HG03280 (cell line): ENCODE results near the gene LPO.

Experiments
- ATAC-seq: cut with Tn5 transposase; IDR thresholded peaks from one replicate; pipeline ENCODE4 v1.9.1; 2021; ENCODE audit warnings: mild to moderate bottlenecking, moderate library complexity; ENCODE audit not compliant: unreplicated experiment

The LPO gene

DNA sequence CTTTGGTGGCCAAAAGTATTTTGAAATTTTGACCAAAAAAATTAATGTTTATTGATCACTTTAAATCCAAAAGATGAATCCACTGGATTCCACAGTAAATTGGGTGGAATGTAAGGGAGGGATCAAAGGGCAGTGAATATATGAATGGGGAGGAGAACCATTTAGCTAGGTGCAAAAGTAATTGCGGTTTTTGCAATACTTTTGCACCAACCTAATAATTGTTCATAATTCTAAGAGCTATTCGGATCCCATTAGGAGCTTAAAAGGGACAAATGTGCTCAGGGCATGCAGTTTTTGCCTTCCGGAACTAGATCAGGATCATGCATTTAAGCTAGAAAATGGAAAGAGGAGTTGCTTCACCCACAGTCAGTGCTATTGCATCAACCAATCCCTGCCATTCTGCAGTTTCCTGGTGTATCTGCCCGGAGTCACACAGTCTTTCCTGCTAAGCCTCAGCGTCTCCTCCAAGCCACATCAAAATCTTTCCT lies at the start of gene LPO:
Gene LPO (plus strand): TSS at position 438 of the 488 bp plus-strand sequence. CDS start 4,396 bp downstream, outside the sequence.
- no peak for ATAC-seq

- no peak for ATAC-seq
These were observed 48.8 kb upstream of the LPO start for GRCh38 chr17:58189436-58190146.

DNA sequence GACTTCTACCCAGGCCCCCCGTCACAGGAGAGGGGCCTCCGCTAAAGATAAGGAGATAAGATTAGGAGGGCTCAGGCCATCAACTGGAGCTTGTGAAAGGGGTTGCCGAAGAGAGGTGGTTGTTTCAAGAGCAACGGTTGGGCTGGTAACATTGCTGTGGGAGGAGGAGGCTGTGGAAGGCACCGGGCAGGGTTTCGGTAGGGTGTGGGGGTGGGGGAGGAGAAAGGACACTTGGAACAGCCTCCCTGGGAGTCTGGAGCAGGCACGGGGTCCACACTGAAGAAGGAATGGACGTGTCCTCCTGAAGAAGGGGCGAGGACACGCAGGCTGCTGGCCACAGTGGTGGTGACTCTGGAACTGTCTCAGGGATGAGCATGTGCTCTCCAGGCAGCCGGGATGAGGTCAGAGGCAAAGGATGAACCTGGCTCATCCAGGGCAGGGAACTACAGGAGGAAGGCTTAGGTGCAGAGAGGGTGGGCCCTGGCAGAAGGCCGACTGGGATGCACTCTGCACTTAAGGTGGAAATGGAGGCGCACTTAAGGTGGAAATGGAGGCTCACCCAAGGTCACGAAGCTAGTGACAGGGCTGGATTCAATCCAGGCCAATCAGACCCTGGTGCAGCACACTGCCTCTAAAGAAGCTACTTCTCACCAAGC lies 47.0 kb upstream of the LPO start:
- ATAC-seq, result no peak

GRCh38 chr17:58192612-58193011 lies 45.8 kb upstream of the LPO start, which contains the start of gene EPX:
Gene EPX, plus strand, starts transcription at chr17:58192726. Its CDS starts 121 bp downstream, at chr17:58192847.
- ATAC-seq, result no peak

DNA sequence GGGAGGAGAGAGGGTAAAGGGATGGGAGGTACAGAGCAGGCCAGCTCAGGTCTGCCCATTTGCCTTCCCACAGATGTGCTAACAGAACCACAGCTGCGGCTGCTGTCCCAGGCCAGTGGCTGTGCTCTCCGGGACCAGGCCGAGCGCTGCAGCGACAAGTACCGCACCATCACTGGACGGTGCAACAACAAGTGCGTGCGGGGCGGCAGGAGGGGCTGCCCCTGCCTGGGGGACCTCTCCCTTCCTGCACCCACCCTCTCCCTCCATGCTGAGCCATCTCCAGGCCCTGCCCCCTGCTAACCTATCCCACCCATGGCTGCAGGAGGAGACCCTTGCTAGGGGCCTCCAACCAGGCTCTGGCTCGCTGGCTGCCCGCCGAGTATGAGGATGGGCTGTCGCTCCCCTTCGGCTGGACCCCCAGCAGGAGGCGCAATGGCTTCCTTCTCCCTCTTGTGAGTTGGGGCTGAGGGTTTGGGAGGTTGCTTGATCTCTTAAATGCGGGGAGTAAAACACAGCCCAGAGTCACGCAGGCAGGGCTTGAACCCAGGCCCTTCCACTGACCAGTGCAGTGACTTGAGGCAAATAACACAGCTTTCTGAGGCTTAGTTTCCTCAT lies 44.6 kb upstream of the LPO start:
- ATAC-seq, result no peak

GRCh38 chr17:58195518-58196123 lies 42.8 kb upstream of the LPO start:
- ATAC-seq, result no peak

DNA sequence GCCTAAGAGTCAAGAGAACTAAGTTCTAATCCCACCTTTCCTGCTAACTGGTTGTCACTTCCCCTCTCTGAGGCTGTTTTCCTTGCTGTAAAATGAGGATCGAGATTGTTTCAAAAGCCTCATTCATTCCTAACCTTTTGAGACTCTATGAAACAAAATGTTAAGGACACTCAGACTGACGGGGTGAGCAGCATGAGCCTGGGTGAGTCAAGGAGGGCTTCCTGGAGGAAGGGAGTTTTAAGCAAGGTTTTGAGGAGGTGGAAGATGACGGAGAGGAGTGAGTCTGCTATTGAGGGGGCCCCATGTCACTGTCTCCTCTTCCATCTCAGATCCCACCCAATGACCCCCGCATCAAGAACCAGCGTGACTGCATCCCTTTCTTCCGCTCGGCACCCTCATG lies 41.8 kb upstream of the LPO start:
- no peak for ATAC-seq

DNA sequence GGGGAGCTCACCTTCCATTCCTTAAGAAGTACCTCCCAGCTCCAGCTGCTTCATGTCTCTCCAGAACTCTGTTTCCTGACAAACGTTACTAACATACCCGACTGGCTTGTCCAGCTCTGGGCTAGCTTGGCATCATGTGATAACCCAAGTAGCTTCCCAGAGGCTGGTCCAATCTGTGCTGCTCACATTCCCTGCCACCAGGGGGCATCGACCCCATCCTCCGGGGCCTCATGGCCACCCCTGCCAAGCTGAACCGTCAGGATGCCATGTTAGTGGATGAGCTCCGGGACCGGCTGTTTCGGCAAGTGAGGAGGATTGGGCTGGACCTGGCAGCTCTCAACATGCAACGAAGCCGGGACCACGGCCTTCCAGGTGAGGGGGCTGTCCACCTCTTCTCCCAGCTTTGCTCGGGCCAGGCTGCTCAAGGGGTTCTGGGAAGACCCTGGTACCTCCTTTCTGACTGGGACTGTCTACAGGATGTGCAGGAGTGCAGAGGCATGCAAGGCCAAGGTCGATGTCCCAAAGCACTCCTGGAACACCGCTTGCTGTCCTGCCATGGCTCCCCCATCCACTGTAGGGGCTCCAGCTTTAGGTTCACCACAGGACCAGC lies 38.3 kb upstream of the LPO start:
- no peak for ATAC-seq

- no peak for ATAC-seq
These were observed 35.5 kb upstream of the LPO start for GRCh38 chr17:58202859-58203258.

DNA sequence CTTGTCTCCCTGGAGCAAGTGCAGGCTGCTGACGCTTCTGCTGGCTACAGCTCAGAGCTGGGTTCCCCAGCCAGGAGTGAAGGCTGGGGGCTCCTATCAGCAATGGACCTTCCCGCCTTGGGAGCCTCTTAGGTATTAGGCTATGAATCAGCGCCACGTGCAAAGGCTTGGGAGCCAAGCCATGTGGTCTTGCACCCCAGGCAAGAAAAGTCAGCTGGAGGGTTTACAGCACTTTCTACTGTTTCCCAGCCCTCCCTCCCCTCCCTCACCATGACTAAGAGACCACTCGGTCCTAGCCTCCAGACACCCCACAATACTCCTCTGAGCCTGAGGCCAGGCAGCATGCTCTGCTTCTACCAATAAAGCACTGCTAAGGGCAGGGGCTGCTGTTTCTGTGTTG lies 33.6 kb upstream of the LPO start:
- ATAC-seq, result no peak

GRCh38 chr17:58205936-58206335 lies 32.4 kb upstream of the LPO start:
- ATAC-seq, result no peak

- ATAC-seq, result no peak
These were observed 30.9 kb upstream of the LPO start for GRCh38 chr17:58207451-58207850.

- ATAC-seq, result no peak
These were observed 30.0 kb upstream of the LPO start for GRCh38 chr17:58208344-58208743.

DNA sequence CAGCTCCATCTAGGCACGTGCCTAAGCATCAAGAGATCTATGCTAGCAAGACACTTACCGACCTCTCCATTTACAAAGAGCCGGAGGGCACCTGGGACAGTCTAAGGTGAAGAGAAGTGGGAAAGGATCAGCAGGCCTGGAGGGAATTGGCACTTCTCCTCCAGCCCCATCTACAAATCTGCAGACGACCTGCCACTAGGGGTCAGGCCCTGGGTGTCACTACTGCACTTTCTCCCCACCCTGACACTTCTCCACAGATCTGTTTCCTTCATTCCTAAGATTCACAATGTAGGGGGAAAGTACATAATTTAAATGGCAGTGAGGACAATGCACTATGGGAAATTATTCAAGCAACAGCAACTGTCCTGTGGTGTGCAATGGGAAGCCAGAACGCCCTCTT lies 27.5 kb upstream of the LPO start:
- no peak for ATAC-seq

GRCh38 chr17:58215685-58216084 lies 22.7 kb upstream of the LPO start:
- ATAC-seq, result no peak

DNA sequence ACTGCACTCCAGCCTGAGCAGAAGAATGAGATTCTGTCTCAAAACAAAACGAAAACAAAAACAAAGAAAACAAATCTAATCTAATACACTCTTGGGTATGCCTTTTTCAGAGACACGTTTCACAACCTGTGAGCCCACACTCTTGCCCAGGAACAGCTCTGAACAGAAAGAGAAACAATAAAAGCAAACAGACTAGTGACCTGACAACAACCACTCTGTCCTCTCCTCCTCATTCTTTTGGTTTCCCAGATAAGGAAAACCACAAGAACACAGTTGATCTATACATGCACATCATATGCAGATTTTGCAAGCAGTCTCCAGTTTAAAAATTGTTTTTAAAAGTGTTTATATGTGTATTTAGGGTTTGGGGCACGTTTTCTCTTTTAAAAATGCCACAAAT lies 20.6 kb upstream of the LPO start:
- no peak for ATAC-seq

GRCh38 chr17:58219007-58219788 lies 19.2 kb upstream of the LPO start, which contains the start of gene MKS1:
Gene MKS1, minus strand, starts transcription at chr17:58219255. Its CDS starts 25 bp downstream, at chr17:58219230.
- ATAC-seq, result peak; percentile 94

GRCh38 chr17:58219789-58220183 lies 18.6 kb upstream of the LPO start:
- ATAC-seq, result no peak

GRCh38 chr17:58224315-58224714 lies 14.1 kb upstream of the LPO start:
- ATAC-seq, result no peak

DNA sequence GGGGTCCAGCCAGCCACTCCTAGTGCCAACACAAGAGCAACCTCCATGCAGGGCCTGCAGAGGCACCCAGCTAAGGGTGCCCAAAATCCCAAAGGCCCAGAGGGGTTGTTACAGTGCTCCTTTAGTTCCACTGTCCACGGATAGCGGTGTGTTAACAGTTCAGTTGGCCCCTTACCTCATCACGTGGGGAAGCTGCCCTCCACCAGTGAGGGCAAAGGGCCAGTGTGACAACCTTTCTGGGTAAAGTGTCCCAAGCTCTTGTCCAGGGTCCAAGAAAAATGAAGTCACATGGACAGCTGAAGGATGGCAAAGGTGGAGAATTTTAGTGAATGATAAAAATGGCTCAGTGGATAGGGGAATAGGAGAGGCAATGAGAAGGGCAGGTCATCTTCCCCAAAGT lies 10.7 kb upstream of the LPO start:
- ATAC-seq, result no peak
